B cell (primary cell): ENCODE data around the gene IGLON5. TPM values are rescaled to one million over a fixed set of nuclear protein-coding genes. Genes with fewer than 3 reads are reported as not detected.

Source experiments
- ATAC-seq: fragments of 200-7000 bp; cut with Tn5 transposase; one replicate; pipeline ENCODE4 v1.10.0; 2021; ENCODE audit warnings: low read depth, mild to moderate bottlenecking, moderate number of reproducible peaks, moderate library complexity
- CTCF ChIA-PET: fragments of 350-600 bp; sonication (Branson Sonifier 250); formaldehyde crosslinking; loops from one replicate; lab custom pipeline; 2021; ENCODE audit warnings: antibody characterized with exemption, inconsistent platforms; lab: Charles Lee
- POLR2A ChIA-PET: fragments of 350-600 bp; sonication (Branson Sonifier 250); formaldehyde crosslinking; loops from one replicate; lab custom pipeline; 2021; ENCODE audit warnings: antibody characterized with exemption; lab: Charles Lee
- DNase-seq: peaks from one replicate; pipeline ENCODE4 v3.0.0; 2013
- H2AFZ ChIP-seq: 2 replicates; pipeline ENCODE4 v1.6.1; 2012; ENCODE audit warnings: mild to moderate bottlenecking, low read depth, low read length; ENCODE audit not compliant: insufficient read depth, poor library complexity, severe bottlenecking
- H3K27ac ChIP-seq, 2 donors: 1 replicate in 1 of 2; 2 replicates in 1 of 2; pipeline ENCODE4 v1.5.1; 2012 to 2013; ENCODE audit warnings: low read length in 2 of 2, mild to moderate bottlenecking in 2 of 2, moderate library complexity in 1 of 2
- H3K27me3 ChIP-seq, 4 experiments: fragments of 200-600 bp in 1 of 4; sonication (generic) in 1 of 4; replicated peaks in 1 of 4; 1 replicate in 2 of 4; 2 replicates in 2 of 4; pipeline versions ENCODE4 v1.6.1 to v1.7.0; 2013 to 2016; ENCODE audit warnings: low read length in 3 of 4, mild to moderate bottlenecking in 2 of 4, mixed read lengths in 1 of 4, moderate library complexity in 1 of 4; ENCODE audit not compliant: insufficient read depth in 4 of 4, control insufficient read depth in 3 of 4; ENCODE audit errors: control extremely low read depth in 1 of 4
- H3K36me3 ChIP-seq, 2 experiments: replicated peaks in 1 of 2; 1 replicate in 1 of 2; 2 replicates in 1 of 2; pipeline versions ENCODE4 v1.6.1 to v1.7.1; 2013; ENCODE audit warnings: low read length in 1 of 2; ENCODE audit not compliant: insufficient read depth in 2 of 2, control insufficient read depth in 1 of 2; ENCODE audit errors: control extremely low read depth in 1 of 2, extremely low read depth in 1 of 2
- H3K4me1 ChIP-seq, 2 donors: fragments of 200-600 bp in 1 of 2; sonication (generic) in 1 of 2; 1 replicate in 1 of 2; 2 replicates in 1 of 2; pipeline versions ENCODE4 v1.5.1 to v1.6.1; 2013 to 2017; ENCODE audit warnings: low read length in 2 of 2; ENCODE audit not compliant: control insufficient read depth in 2 of 2, insufficient read depth in 2 of 2
- H3K4me2 ChIP-seq: replicated peaks from 2 replicates; pipeline ENCODE3; 2012; ENCODE audit warnings: mild to moderate bottlenecking, low read depth, low read length; ENCODE audit not compliant: poor library complexity, severe bottlenecking
- H3K4me3 ChIP-seq, 5 experiments: fragments of 200-600 bp in 1 of 5; sonication (generic) in 1 of 5; 1 replicate in 3 of 5; 2 replicates in 2 of 5; pipeline versions ENCODE4 v1.5.1 to v1.7.0; 2011 to 2016; ENCODE audit warnings: low read length in 4 of 5, mild to moderate bottlenecking in 4 of 5, low read depth in 2 of 5, control low read depth in 1 of 5, moderate library complexity in 1 of 5; ENCODE audit not compliant: insufficient read depth in 1 of 5; ENCODE audit errors: control extremely low read depth in 1 of 5, extremely low read depth in 1 of 5
- H3K79me2 ChIP-seq: fragments of 200-600 bp; sonication (generic); one replicate; pipeline ENCODE4 v1.6.0; 2016; ENCODE audit warnings: low read length; ENCODE audit not compliant: control insufficient read depth, insufficient read depth
- H3K9ac ChIP-seq: fragments of 200-600 bp; sonication (generic); 2 replicates; pipeline ENCODE4 v1.6.1; 2017; ENCODE audit warnings: mild to moderate bottlenecking, low read length, moderate library complexity
- H3K9me3 ChIP-seq, 3 donors: one replicate each; pipeline versions ENCODE4 v1.6.1 to v1.7.1; 2013; ENCODE audit warnings: low read length in 2 of 3; ENCODE audit not compliant: control insufficient read depth in 2 of 3, insufficient read depth in 1 of 3; ENCODE audit errors: control extremely low read depth in 1 of 3
- H4K20me1 ChIP-seq: 2 replicates; pipeline ENCODE4 v1.6.0; 2012; ENCODE audit warnings: mild to moderate bottlenecking, low read length; ENCODE audit not compliant: insufficient read depth, control insufficient read depth, poor library complexity, severe bottlenecking
- H3K27ac Mint-ChIP-seq: one replicate; pipeline ENCODE4 v1.8.0; 2021; ENCODE audit warnings: mixed read lengths
- H3K27me3 Mint-ChIP-seq: one replicate; pipeline ENCODE4 v1.8.0; 2021; ENCODE audit warnings: mixed read lengths
- H3K4me1 Mint-ChIP-seq: one replicate; pipeline ENCODE4 v1.8.0; 2021; ENCODE audit warnings: mixed read lengths
- H3K4me3 Mint-ChIP-seq: one replicate; pipeline ENCODE4 v1.8.0; 2021; ENCODE audit warnings: mixed read lengths
- H3K9me3 Mint-ChIP-seq: one replicate; pipeline ENCODE4 v1.8.0; 2022; ENCODE audit warnings: mixed read lengths; ENCODE audit not compliant: insufficient read depth
- EZH2 ChIP-seq: IDR thresholded peaks from 2 replicates; pipeline ENCODE4 v1.6.1; 2012; ENCODE audit warnings: borderline replicate concordance, low read depth, mild to moderate bottlenecking, moderate library complexity, low read length; ENCODE audit not compliant: insufficient read depth, poor library complexity, severe bottlenecking
- WGBS: methylation state at CpG from one replicate; pipeline ENCODE4 v1.1.5; 2013; ENCODE audit warnings: missing lambda C conversion rate; ENCODE audit not compliant: insufficient coverage; 5-methylcytosine and 5-hydroxymethylcytosine counted together
- intact Hi-C: fragments of 100-400 bp; cut with micrococcal nuclease; formaldehyde crosslinking; loops from one replicate; pipeline ENCODE4 v1.10.0; 2022
- polyA plus RNA-seq: library from polyadenylated mRNA; depleted of rRNA; stranded (reverse); fragments of >200 nt; gene quantifications from 2 replicates; pipeline ENCODE4 v1.2.3, GENCODE V29; 2012
- total RNA-seq, 2 donors: library from RNA; stranded (reverse); fragments of 120-200 nt in 1 of 2; gene quantifications; 1 replicate in 1 of 2; 2 replicates in 1 of 2; pipeline versions ENCODE4 v1.2.3 to v1.2.4, GENCODE V29; 2013 to 2022
- TF ChIP-seq, protein P1 (sequence below): fragments of 200-600 bp; IDR thresholded peaks from one replicate; pipeline ENCODE4 v1.8.0; 2022; ENCODE audit warnings: antibody characterized with exemption, mild to moderate bottlenecking

IGLON5 gene
- total and polyA plus RNA-seq, 2 donors (not counting 1 experiment from before 2014, with no cell fraction given), result not detected

DNA sequence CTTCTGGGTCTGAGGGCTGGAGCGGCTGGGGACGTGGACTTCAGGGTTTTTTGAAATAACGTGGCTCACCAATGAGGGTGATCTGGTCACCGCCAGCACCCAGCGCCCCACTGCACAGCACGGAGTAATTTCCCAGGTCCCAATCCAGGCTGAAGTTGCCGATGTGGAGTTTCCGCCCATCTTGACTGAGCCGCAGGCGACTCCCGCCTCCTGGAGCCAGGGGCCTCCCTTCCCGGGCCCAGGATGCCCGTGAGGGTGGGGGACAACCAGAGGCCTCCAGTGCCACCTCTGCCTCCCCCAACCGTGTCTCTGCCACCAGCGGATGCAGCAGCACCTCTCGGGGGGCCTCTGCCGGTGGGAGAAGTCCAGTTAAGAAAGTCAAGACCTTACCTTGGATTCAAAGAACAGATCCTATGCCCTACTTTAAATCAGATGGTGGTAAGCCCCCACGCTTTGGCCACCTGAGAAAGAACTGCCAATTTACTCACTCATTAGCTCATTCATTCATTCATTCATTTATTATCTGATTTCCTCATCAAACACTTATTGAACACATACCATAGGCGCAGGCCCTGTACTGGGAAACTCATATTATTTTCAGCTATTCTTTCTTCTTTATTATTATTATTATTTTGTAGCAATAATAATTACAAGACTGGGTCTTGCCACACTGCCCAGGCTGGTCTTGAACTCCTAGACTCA, 26.6 kb downstream of the IGLON5 start:
- Histone ChIP-seq H3K4me3 (no peak overlapping the region), H4K20me1 (no peaks in the 10 kb centered on the region), H3K9ac (no peak overlapping the region), H2AFZ (no peak overlapping the region), H3K36me3 (no peaks in the 10 kb centered on the region), H3K79me2 (no peaks in the 10 kb centered on the region), H3K9me3 (peaks cover 0 to 6% (median 0%) of the 10 kb centered on the region in 3 donors), H3K27me3 (no peaks in the 10 kb centered on the region), H3K4me2 (peak overlapping the region; percentile 80), H3K4me1 (peaks cover 15 to 35% of the 10 kb centered on the region in 2 donors), H3K27ac (no peak overlapping the region)
- ChIA-PET POLR2A (interaction anchor here (0.6 to 1.8 kb wide), 2 partner anchors 30 to 57 kb away, joined by 4 to 10 read pairs; no protein-coding TSS in a partner anchor), CTCF (interaction anchor here (0.7 to 7.0 kb wide), 14 partner anchors 24 to 440 kb away, joined by 3 to 70 read pairs (median 5); partner anchors contain the start of genes CLDND2 and SIGLEC10)
- WGBS, result 94% methylated on average over 17 of the region's 19 CpGs
- Mint-ChIP-seq H3K27ac (peak overlapping the region; percentile 28), H3K9me3 (no peaks in the 10 kb centered on the region), H3K4me3 (peak overlapping the region; percentile 97), H3K4me1 (peaks cover 30% of the 10 kb centered on the region), H3K27me3 (no peaks in the 10 kb centered on the region)
- TF ChIP-seq, protein P1, sequence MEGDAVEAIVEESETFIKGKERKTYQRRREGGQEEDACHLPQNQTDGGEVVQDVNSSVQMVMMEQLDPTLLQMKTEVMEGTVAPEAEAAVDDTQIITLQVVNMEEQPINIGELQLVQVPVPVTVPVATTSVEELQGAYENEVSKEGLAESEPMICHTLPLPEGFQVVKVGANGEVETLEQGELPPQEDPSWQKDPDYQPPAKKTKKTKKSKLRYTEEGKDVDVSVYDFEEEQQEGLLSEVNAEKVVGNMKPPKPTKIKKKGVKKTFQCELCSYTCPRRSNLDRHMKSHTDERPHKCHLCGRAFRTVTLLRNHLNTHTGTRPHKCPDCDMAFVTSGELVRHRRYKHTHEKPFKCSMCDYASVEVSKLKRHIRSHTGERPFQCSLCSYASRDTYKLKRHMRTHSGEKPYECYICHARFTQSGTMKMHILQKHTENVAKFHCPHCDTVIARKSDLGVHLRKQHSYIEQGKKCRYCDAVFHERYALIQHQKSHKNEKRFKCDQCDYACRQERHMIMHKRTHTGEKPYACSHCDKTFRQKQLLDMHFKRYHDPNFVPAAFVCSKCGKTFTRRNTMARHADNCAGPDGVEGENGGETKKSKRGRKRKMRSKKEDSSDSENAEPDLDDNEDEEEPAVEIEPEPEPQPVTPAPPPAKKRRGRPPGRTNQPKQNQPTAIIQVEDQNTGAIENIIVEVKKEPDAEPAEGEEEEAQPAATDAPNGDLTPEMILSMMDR, result no peak
- no peak for TF ChIP-seq EZH2
- ATAC-seq, result no peak
- DNase-seq, result peak; percentile 25
- intact Hi-C loops, result loop anchor here (1.0 to 2.0 kb wide), 6 partner anchors 71 to 365 kb away; partner anchors contain the start of genes CTU1 and ZNF175
